Psoas muscle (tissue), 8 donors: ENCODE measurements around the gene SPTBN1. TPM values are rescaled to one million over a fixed set of nuclear protein-coding genes. Genes with fewer than 3 reads are reported as not detected.
A peak's percentile ranks its signal among the peaks of the same experiment; 100 is the strongest.

Experiments
- ATAC-seq, 4 donors: fragments of 200-7000 bp; cut with Tn5 transposase; one replicate each; pipeline ENCODE4 v1.9.1; 2020; ENCODE audit warnings: moderate library complexity in 3 of 4, mild to moderate bottlenecking in 2 of 4
- DNase-seq, 2 donors: peaks; one replicate each; pipeline ENCODE4 v3.0.0-alpha.2; 2020
- H3K27ac ChIP-seq: fragments of 200-600 bp; one replicate; pipeline ENCODE4 v1.8.0; 2022
- H3K27me3 ChIP-seq, 3 donors: fragments of 200-600 bp in 1 of 3; one replicate each; pipeline versions ENCODE4 v1.6.1 to v1.8.0; 2013 to 2022; ENCODE audit warnings: low read length in 2 of 3, mild to moderate bottlenecking in 2 of 3, moderate library complexity in 1 of 3; ENCODE audit not compliant: insufficient read depth in 3 of 3
- H3K36me3 ChIP-seq, 2 donors: fragments of 200-600 bp in 1 of 2; one replicate each; pipeline versions ENCODE4 v1.6.1 to v1.8.0; 2013 to 2022; ENCODE audit warnings: low read depth in 1 of 2, mild to moderate bottlenecking in 1 of 2, moderate library complexity in 1 of 2; ENCODE audit not compliant: insufficient read depth in 1 of 2
- H3K4me1 ChIP-seq: fragments of 200-600 bp; one replicate; pipeline ENCODE4 v1.8.0; 2022
- H3K4me3 ChIP-seq: fragments of 200-600 bp; one replicate; pipeline ENCODE4 v1.8.0; 2022; ENCODE audit warnings: mild to moderate bottlenecking
- H3K9me3 ChIP-seq: fragments of 200-600 bp; one replicate; pipeline ENCODE4 v1.8.0; 2022
- WGBS, 3 donors: extraction: QIAGEN DNeasy Blood & Tissue Kit; methylation state at CpG; one replicate each; pipeline versions ENCODE4 v1.1.6 to v1.1.7; 2013; 5-methylcytosine and 5-hydroxymethylcytosine counted together
- intact Hi-C, 2 donors: fragments of 100-400 bp; cut with DNase I; formaldehyde crosslinking; loops; one replicate each; pipeline versions ENCODE4 v1.11.0 to v1.14.2; 2022
- polyA plus RNA-seq, 3 donors: library from polyadenylated mRNA; stranded (reverse); fragments of 200-250 nt; gene quantifications; one replicate each; pipeline ENCODE4 v1.2.3, GENCODE V29; 2013
- total RNA-seq, 4 donors: library from RNA; stranded (reverse); fragmentation: NEBNext Ultra II Directional in 2 of 4; extraction: Animal tissue kit (Norgen Biotek cat#: 25700) in 2 of 4; gene quantifications; one replicate each; pipeline versions ENCODE4 v1.2.1 to v1.2.4, GENCODE V29; 2021 to 2023
- TF ChIP-seq, protein P1 (sequence below): fragments of 200-600 bp; IDR thresholded peaks from one replicate; pipeline ENCODE4 v1.8.0; 2022; ENCODE audit warnings: antibody characterized with exemption
- donor health status: healthy with polysubstance abuse.
- donor health status: DM: no; HTN: no; CAD: no; lungs with moderate emphysema.
- donor health status: Bipolar disorder and iron deficiency.
- donor health status: healthy.
- donor health status: DM: yes; HTN: yes; CAD: no.
- donor health status: DM: no; HTN: no; CAD: no.
- donor health status: DM: no; HTN: no; CAD: no.
- donor health status: DM: yes; HTN: yes; CAD: no.

The SPTBN1 gene
- total and polyA plus RNA-seq, 7 donors: 22.9 to 180 (median 87.8) TPM

DNA sequence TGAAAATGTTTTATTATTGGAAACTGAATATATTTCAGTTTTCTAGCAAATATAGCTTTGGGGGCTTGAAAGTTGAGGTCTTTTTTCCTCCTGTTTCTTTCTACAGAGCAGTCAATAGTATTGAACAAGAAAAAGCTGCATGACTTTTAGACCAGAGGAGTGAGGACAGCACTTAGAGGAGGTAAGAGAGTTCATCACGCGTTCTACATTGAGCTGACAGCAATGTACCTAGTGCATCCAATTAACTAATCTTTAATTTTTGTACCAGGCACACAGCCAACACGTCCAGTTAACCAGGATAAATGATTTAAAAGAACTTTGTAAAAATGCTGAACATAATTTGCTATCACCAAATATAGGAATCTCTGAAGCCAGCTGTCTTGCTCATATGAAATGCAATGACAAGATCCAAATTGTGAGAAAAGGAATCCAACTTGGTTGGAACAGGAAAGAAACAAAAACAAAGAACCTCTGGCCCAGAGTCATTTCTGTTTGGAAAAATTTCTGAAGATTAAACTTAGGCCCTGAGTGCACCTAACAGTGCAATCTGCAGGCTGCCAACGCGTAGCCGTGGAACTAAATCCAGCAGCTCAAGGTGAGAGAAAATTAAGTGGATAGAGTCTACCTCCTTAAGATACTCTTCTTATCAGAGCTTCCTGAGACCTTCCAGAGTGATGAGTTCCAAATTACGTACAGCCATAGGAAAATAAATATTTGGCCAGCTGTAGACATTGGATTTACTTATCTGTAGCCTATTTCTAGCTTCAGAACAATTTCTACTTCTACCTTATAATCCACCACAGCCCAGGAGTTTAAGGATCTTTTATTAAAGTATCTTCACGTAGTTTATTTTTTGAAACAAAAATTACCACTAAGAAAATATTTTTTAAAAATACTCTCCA lies 20.6 kb upstream of the SPTBN1 start:
- DNase-seq (no peak), ATAC-seq (no peak)
- TF ChIP-seq, protein P1, sequence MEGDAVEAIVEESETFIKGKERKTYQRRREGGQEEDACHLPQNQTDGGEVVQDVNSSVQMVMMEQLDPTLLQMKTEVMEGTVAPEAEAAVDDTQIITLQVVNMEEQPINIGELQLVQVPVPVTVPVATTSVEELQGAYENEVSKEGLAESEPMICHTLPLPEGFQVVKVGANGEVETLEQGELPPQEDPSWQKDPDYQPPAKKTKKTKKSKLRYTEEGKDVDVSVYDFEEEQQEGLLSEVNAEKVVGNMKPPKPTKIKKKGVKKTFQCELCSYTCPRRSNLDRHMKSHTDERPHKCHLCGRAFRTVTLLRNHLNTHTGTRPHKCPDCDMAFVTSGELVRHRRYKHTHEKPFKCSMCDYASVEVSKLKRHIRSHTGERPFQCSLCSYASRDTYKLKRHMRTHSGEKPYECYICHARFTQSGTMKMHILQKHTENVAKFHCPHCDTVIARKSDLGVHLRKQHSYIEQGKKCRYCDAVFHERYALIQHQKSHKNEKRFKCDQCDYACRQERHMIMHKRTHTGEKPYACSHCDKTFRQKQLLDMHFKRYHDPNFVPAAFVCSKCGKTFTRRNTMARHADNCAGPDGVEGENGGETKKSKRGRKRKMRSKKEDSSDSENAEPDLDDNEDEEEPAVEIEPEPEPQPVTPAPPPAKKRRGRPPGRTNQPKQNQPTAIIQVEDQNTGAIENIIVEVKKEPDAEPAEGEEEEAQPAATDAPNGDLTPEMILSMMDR: no peak
- 59 to 69% (median 62%) methylated on average over 8 of the region's 8 CpGs for WGBS, 3 donors
- H3K27ac ChIP-seq: no peak overlapping the region
- intact Hi-C loops: no loop called here
- H3K4me3 ChIP-seq: no peak overlapping the region
- no peaks in the 10 kb centered on the region for H3K9me3 ChIP-seq
- peaks cover 43% of the 10 kb centered on the region for H3K4me1 ChIP-seq
- H3K27me3 ChIP-seq: no peaks in the 10 kb centered on the region
- no peaks in the 10 kb centered on the region for H3K36me3 ChIP-seq

DNA sequence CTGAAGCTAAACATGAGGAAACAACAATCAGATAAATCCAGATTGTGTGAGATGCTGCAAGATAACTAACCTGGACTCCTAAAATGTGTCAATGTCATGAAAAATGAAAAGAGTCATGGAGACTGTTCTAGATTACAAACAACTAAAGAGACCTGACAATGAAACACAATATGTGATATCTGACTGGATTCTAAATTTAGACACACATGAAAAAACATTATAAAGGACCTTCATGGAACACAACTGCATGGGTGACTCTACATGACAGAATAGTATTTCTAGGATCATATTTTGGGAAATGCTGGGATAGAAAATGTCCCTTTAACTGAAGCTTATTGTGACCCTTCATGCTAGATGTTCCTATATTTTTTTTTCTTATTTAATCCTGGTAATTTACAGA lies 18.5 kb upstream of the SPTBN1 start:
- Histone ChIP-seq H3K9me3 (no peaks in the 10 kb centered on the region), H3K4me1 (peaks cover 24% of the 10 kb centered on the region), H3K4me3 (no peak overlapping the region), H3K36me3 (no peaks in the 10 kb centered on the region), H3K27me3 (no peaks in the 10 kb centered on the region), H3K27ac (no peak overlapping the region)
- DNase-seq: no peak
- ATAC-seq: peak in 2 of 4 donors; percentile 43 to 68
- intact Hi-C loops: no loop called here
- TF ChIP-seq, protein P1: no peak

DNA sequence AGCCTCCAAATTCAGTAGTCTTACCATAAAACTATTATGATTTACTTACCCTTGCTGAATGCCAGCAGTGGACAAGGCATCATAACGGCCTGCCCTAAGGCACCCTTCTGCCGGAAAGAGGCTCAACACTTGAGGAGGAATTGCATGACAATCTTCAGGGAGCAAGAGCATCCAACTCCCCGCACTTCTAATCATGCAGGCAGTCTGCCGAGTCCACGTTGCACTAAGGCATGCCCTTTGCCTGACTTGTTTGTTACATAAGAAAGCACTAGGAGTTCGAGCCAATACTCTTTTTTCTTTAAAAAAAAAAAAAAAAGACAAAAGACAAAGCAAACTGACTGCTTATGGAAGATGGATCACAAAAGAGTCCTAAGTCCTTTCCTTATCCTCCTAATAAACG lies 17.9 kb upstream of the SPTBN1 start:
- H3K4me1 ChIP-seq: peaks cover 24% of the 10 kb centered on the region
- H3K27ac ChIP-seq: no peak overlapping the region
- no peaks in the 10 kb centered on the region for H3K9me3 ChIP-seq
- ATAC-seq (peak in 1 of 4 donors; percentile 65), DNase-seq (peak; percentile 58 to 78)
- H3K4me3 ChIP-seq: no peak overlapping the region
- no peaks in the 10 kb centered on the region for H3K27me3 ChIP-seq
- 27 to 56% (median 30%) methylated on average over 7 of the region's 7 CpGs for WGBS, 3 donors
- intact Hi-C loops: no loop called here
- no peaks in the 10 kb centered on the region for H3K36me3 ChIP-seq
- TF ChIP-seq, protein P1: no peak

DNA sequence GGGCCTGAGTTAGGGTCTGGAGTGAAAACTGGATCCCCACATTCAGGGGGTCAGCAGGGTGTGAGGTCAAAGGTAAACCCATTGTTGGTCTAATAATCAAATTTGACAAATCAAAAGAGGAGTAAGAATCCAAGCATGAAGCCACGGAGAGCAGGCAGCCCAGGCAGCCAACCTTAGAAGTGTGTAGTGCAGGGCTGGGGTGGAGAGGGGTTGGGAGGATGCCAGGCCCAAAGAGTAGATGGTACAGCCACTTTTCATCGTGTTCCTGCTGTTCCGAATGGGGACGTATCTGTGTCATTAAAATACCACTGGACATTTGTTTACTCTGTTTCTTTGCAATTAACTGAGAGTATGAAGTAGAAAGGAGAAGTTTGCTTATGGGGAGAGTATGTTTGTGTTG lies 16.5 kb upstream of the SPTBN1 start:
- TF ChIP-seq, protein P1: no peak
- DNase-seq (no peak), ATAC-seq (no peak)
- H3K27ac ChIP-seq: no peak overlapping the region
- H3K36me3 ChIP-seq: no peaks in the 10 kb centered on the region
- intact Hi-C loops: no loop called here
- H3K4me1 ChIP-seq: peaks cover 24% of the 10 kb centered on the region
- H3K4me3 ChIP-seq: no peak overlapping the region
- no peaks in the 10 kb centered on the region for H3K27me3 ChIP-seq
- H3K9me3 ChIP-seq: no peaks in the 10 kb centered on the region
- 42 to 82% (median 81%) methylated on average over 4 of the region's 4 CpGs for WGBS, 3 donors

DNA sequence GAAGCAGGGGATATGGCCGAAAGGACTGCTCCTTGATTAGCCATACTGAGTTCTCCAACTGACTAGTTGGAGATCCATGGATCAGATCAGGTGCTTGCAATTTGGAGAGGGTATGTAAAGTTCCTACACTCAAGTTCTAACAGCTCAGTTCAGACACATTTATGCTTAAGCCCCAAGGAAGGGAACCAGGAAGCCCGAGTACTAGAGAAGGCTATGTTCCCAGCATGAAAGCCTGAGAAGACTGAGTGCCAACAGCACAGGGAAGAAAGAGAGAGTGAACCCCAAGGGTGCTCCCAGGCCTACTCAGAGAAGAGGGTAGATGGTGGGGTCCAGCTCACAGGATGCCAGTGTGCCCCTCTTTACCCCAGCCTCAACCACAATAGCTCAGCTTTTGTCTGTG lies 16.1 kb upstream of the SPTBN1 start:
- H3K9me3 ChIP-seq: no peaks in the 10 kb centered on the region
- DNase-seq (no peak), ATAC-seq (no peak)
- 51 to 92% (median 89%) methylated on average over 2 of the region's 2 CpGs for WGBS, 3 donors
- H3K4me3 ChIP-seq: no peak overlapping the region
- TF ChIP-seq, protein P1: no peak
- H3K4me1 ChIP-seq: peaks cover 23% of the 10 kb centered on the region
- intact Hi-C loops: no loop called here
- no peaks in the 10 kb centered on the region for H3K27me3 ChIP-seq
- H3K27ac ChIP-seq: no peak overlapping the region
- no peaks in the 10 kb centered on the region for H3K36me3 ChIP-seq
